Measurements from ENCODE around the gene PXT1. TPM values are rescaled to one million over a fixed set of nuclear protein-coding genes. Genes with fewer than 3 reads are reported as not detected.
A peak's percentile ranks its signal among the peaks of the same experiment; 100 is the strongest.

The PXT1 gene
- total RNA-seq, 1 experiment from 2014 or later, result not detected

GRCh38 chr6:36350681-36351571 is 91.7 kb downstream of the PXT1 start:
- H3K36me3 ChIP-seq (ENCODE audit: insufficient read depth, low read length), result no peaks in the 10 kb centered on the region
- no peak overlapping the region for H3K9ac ChIP-seq (ENCODE audit: low read length)
- H2AFZ ChIP-seq (ENCODE audit: low read length), result no peak overlapping the region
- H3K9me2 ChIP-seq (replicated peaks; ENCODE audit: insufficient read depth, low read length), result no peaks in the 10 kb centered on the region
- no peak overlapping the region for H3K4me3 ChIP-seq (ENCODE audit: low read length)
- peaks cover 21% of the 10 kb centered on the region for H3K4me1 ChIP-seq (ENCODE audit: low read length)
- no peak for DNase-seq
- no peaks in the 10 kb centered on the region for H3K27me3 ChIP-seq (ENCODE audit: low read length)
- no peak overlapping the region for H3K27ac ChIP-seq (ENCODE audit: low read length)
- no peak overlapping the region for H3K4me2 ChIP-seq (ENCODE audit: low read depth, low read length, poor library complexity, severe bottlenecking)
- no peaks in the 10 kb centered on the region for H4K20me1 ChIP-seq (ENCODE audit: insufficient read depth, low read depth, low read length)
- no peaks in the 10 kb centered on the region for H3K79me2 ChIP-seq (ENCODE audit: low read length)
- H3K9me3 ChIP-seq (ENCODE audit: low read length), result peaks cover 3% of the 10 kb centered on the region; the same call in 1 of the 2 replicates

GRCh38 chr6:36350082-36350481 is 92.6 kb downstream of the PXT1 start:
- no peak for DNase-seq
- H4K20me1 ChIP-seq (ENCODE audit: insufficient read depth, low read depth, low read length), result no peaks in the 10 kb centered on the region
- H3K4me3 ChIP-seq (ENCODE audit: low read length), result no peak overlapping the region
- H3K9me2 ChIP-seq (replicated peaks; ENCODE audit: insufficient read depth, low read length), result no peaks in the 10 kb centered on the region
- 0 out of 2 replicates have a peak overlapping the region, but pooled peaks have one; percentile 15 for H3K9ac ChIP-seq (ENCODE audit: low read length)
- H2AFZ ChIP-seq (ENCODE audit: low read length), result peak overlapping the region; percentile 19; the same call in 1 of the 2 replicates
- H3K79me2 ChIP-seq (ENCODE audit: low read length), result no peaks in the 10 kb centered on the region
- peaks cover 3% of the 10 kb centered on the region; the same call in 1 of the 2 replicates for H3K9me3 ChIP-seq (ENCODE audit: low read length)
- no peaks in the 10 kb centered on the region for H3K36me3 ChIP-seq (ENCODE audit: insufficient read depth, low read length)
- H3K4me1 ChIP-seq (ENCODE audit: low read length), result peaks cover 21% of the 10 kb centered on the region
- H3K27ac ChIP-seq (ENCODE audit: low read length), result no peak overlapping the region
- no peaks in the 10 kb centered on the region for H3K27me3 ChIP-seq (ENCODE audit: low read length)
- H3K4me2 ChIP-seq (ENCODE audit: low read depth, low read length, poor library complexity, severe bottlenecking), result peak overlapping the region; percentile 51

- peak overlapping the region; percentile 2; the same call in 1 of the 2 replicates for H2AFZ ChIP-seq (ENCODE audit: low read length)
- DNase-seq, result peak; percentile 86
Measured at GRCh38 chr6:36349240-36349639, 93.4 kb downstream of the PXT1 start.

GRCh38 chr6:36347621-36348020 is 95.0 kb downstream of the PXT1 start:
- H3K9ac ChIP-seq (ENCODE audit: low read length), result no peak overlapping the region
- H3K36me3 ChIP-seq (ENCODE audit: insufficient read depth, low read length), result no peaks in the 10 kb centered on the region
- no peaks in the 10 kb centered on the region for H4K20me1 ChIP-seq (ENCODE audit: insufficient read depth, low read depth, low read length)
- no peak overlapping the region for H2AFZ ChIP-seq (ENCODE audit: low read length)
- H3K27me3 ChIP-seq (ENCODE audit: low read length), result no peaks in the 10 kb centered on the region
- H3K4me2 ChIP-seq (ENCODE audit: low read depth, low read length, poor library complexity, severe bottlenecking), result no peak overlapping the region
- no peaks in the 10 kb centered on the region for H3K79me2 ChIP-seq (ENCODE audit: low read length)
- H3K4me3 ChIP-seq (ENCODE audit: low read length), result no peak overlapping the region
- H3K9me3 ChIP-seq (ENCODE audit: low read length), result peaks cover 3% of the 10 kb centered on the region; the same call in 1 of the 2 replicates
- H3K9me2 ChIP-seq (replicated peaks; ENCODE audit: insufficient read depth, low read length), result no peaks in the 10 kb centered on the region
- H3K4me1 ChIP-seq (ENCODE audit: low read length), result peaks cover 32% of the 10 kb centered on the region
- H3K27ac ChIP-seq (ENCODE audit: low read length), result no peak overlapping the region
- no peak for DNase-seq

More at GRCh38 chr6:36349240-36349639, 93.4 kb downstream of the PXT1 start:
- peak overlapping the region; percentile 54 for H3K27ac ChIP-seq (ENCODE audit: low read length)
- H3K79me2 ChIP-seq (ENCODE audit: low read length), result no peaks in the 10 kb centered on the region
- H3K4me3 ChIP-seq (ENCODE audit: low read length), result peak overlapping the region; percentile 26
- H4K20me1 ChIP-seq (ENCODE audit: insufficient read depth, low read depth, low read length), result no peaks in the 10 kb centered on the region
- H3K9me3 ChIP-seq (ENCODE audit: low read length), result peaks cover 3% of the 10 kb centered on the region; the same call in 1 of the 2 replicates
- H3K9ac ChIP-seq (ENCODE audit: low read length), result peak overlapping the region; percentile 40; the same call in 1 of the 2 replicates
- H3K27me3 ChIP-seq (ENCODE audit: low read length), result no peaks in the 10 kb centered on the region
- peak overlapping the region; percentile 51 for H3K4me2 ChIP-seq (ENCODE audit: low read depth, low read length, poor library complexity, severe bottlenecking)
- H3K36me3 ChIP-seq (ENCODE audit: insufficient read depth, low read length), result no peaks in the 10 kb centered on the region
- peaks cover 21% of the 10 kb centered on the region for H3K4me1 ChIP-seq (ENCODE audit: low read length)
- H3K9me2 ChIP-seq (replicated peaks; ENCODE audit: insufficient read depth, low read length), result no peaks in the 10 kb centered on the region

- Histone ChIP-seq H3K4me3 (ENCODE audit: low read length) (no peak overlapping the region), H3K4me1 (ENCODE audit: low read length) (peaks cover 32% of the 10 kb centered on the region), H3K27me3 (ENCODE audit: low read length) (no peaks in the 10 kb centered on the region), H4K20me1 (ENCODE audit: insufficient read depth, low read depth, low read length) (no peaks in the 10 kb centered on the region), H3K9me3 (ENCODE audit: low read length) (no peaks in the 10 kb centered on the region), H3K79me2 (ENCODE audit: low read length) (no peaks in the 10 kb centered on the region), H3K9ac (ENCODE audit: low read length) (no peak overlapping the region), H3K27ac (ENCODE audit: low read length) (no peak overlapping the region), H2AFZ (ENCODE audit: low read length) (no peak overlapping the region), H3K36me3 (ENCODE audit: insufficient read depth, low read length) (no peaks in the 10 kb centered on the region), H3K9me2 (replicated peaks; ENCODE audit: insufficient read depth, low read length) (no peaks in the 10 kb centered on the region), H3K4me2 (ENCODE audit: low read depth, low read length, poor library complexity, severe bottlenecking) (no peak overlapping the region)
- DNase-seq, result no peak
Measured at GRCh38 chr6:36346486-36347273, 96.0 kb downstream of the PXT1 start.

- H3K9me2 ChIP-seq (replicated peaks; ENCODE audit: insufficient read depth, low read length), result no peaks in the 10 kb centered on the region
- peaks cover 33% of the 10 kb centered on the region for H3K4me1 ChIP-seq (ENCODE audit: low read length)
- H3K79me2 ChIP-seq (ENCODE audit: low read length), result no peaks in the 10 kb centered on the region
- H3K27me3 ChIP-seq (ENCODE audit: low read length), result no peaks in the 10 kb centered on the region
- H3K4me3 ChIP-seq (ENCODE audit: low read length), result no peak overlapping the region
- no peaks in the 10 kb centered on the region for H4K20me1 ChIP-seq (ENCODE audit: insufficient read depth, low read depth, low read length)
- no peak overlapping the region for H3K4me2 ChIP-seq (ENCODE audit: low read depth, low read length, poor library complexity, severe bottlenecking)
- no peak overlapping the region for H2AFZ ChIP-seq (ENCODE audit: low read length)
- H3K36me3 ChIP-seq (ENCODE audit: insufficient read depth, low read length), result no peaks in the 10 kb centered on the region
- no peaks in the 10 kb centered on the region for H3K9me3 ChIP-seq (ENCODE audit: low read length)
- no peak overlapping the region for H3K9ac ChIP-seq (ENCODE audit: low read length)
- DNase-seq, result no peak
- no peak overlapping the region for H3K27ac ChIP-seq (ENCODE audit: low read length)
Measured at GRCh38 chr6:36345681-36346466, 96.8 kb downstream of the PXT1 start.

GRCh38 chr6:36343109-36343680 is 99.5 kb downstream of the PXT1 start:
- Histone ChIP-seq H3K27ac (ENCODE audit: low read length) (no peak overlapping the region), H4K20me1 (ENCODE audit: insufficient read depth, low read depth, low read length) (no peaks in the 10 kb centered on the region), H3K9ac (ENCODE audit: low read length) (no peak overlapping the region), H3K9me3 (ENCODE audit: low read length) (no peaks in the 10 kb centered on the region), H3K9me2 (replicated peaks; ENCODE audit: insufficient read depth, low read length) (no peaks in the 10 kb centered on the region), H2AFZ (ENCODE audit: low read length) (no peak overlapping the region), H3K27me3 (ENCODE audit: low read length) (no peaks in the 10 kb centered on the region), H3K4me2 (ENCODE audit: low read depth, low read length, poor library complexity, severe bottlenecking) (peak overlapping the region; percentile 28), H3K36me3 (ENCODE audit: insufficient read depth, low read length) (no peaks in the 10 kb centered on the region), H3K4me1 (ENCODE audit: low read length) (peaks cover 28% of the 10 kb centered on the region), H3K4me3 (ENCODE audit: low read length) (no peak overlapping the region), H3K79me2 (ENCODE audit: low read length) (no peaks in the 10 kb centered on the region)
- DNase-seq, result no peak

Measured in Karpas-422 (cell line).